ENCODE data around the gene CEP89.
"Not testable (repeated sequence)": the region's sequence is repeated elsewhere in the genome, so short reads cannot be mapped to it uniquely, and the experiment has no call there.

GRCh38 chr19:32832825-32833224, 138.9 kb downstream of the CEP89 start:
- TF ChIP-seq CTCF, POLR2A (IDR thresholded peaks at IDR 0.05): not testable (repeated sequence)
